ENCODE measurements around the gene ASAP2.

ASAP2 gene

DNA sequence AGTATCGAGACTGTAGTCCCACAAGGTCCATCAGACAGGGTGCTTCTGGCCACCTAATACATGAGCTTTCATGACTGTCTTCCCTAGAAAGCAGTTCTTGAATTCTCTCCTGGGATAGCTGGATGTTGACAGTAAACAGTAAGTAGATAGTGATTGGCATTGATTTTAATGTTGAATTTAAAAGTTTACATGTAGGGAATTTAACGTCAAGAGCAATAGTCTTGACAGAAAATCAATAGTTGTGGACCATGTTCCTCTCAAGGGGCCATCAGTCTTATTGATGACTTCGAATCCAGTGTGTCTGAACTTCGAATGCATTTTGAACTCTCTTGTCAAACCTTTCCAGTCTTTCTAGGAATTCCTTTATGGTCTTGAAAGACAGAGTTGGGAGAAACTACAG lies 152.9 kb downstream of the ASAP2 start:
- no peak for DNase-seq

DNA sequence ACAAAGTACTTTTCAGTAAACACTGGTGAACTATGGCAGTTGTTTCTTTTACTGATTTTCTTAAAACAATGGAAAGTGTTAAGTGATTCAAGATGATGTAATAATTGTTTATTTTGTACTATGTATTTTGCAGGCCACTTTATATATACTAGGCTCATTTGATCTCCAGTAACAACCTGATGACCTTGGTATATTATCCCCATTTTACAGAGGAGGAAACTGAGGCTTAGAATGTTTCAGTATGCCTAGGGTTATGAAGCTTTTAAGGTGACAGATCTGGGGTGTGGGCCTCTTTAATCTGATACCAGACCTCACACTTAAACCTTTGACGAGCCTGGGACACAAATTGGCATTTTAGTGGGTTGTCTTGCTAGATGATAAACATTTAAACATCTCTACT lies 153.5 kb downstream of the ASAP2 start:
- no peak for DNase-seq

DNA sequence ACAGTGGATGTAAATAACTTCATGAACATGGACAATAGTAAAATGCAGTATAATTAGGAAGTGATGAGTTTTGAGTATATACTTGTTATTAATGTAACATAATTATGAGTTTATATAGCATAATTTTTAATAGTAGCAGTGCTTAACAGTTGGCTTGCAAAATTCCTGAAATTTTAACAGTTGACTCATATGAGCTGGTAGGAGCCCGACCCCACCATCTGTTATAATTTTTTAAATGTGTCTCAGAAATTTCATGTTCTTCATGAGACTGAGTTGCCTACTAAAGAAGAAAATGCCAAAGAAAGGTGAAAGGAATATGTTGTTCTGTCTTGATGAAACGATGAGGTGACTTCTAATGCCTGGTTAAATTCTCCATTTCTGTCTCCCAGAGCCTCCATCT lies 154.1 kb downstream of the ASAP2 start:
- no peak for DNase-seq

DNA sequence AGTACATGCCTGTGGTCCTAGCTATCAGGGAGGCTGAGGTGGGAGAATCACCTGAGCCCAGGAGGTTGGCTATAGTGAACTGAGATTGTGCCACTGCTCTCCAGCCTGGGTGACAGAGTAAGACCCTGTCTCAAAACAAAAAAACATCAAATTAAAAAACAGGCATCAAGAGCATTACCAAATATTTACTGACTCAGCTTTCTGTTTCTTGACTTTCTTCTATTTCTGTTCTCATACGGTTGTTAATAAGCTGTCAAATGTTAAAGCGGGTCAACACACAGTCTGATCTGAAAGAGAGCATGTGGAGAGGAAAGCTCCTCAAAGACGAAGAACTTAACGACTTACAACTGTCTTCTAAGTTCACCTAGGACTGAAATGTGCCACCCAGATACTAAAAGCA lies 157.8 kb downstream of the ASAP2 start:
- DNase-seq: no peak

DNA sequence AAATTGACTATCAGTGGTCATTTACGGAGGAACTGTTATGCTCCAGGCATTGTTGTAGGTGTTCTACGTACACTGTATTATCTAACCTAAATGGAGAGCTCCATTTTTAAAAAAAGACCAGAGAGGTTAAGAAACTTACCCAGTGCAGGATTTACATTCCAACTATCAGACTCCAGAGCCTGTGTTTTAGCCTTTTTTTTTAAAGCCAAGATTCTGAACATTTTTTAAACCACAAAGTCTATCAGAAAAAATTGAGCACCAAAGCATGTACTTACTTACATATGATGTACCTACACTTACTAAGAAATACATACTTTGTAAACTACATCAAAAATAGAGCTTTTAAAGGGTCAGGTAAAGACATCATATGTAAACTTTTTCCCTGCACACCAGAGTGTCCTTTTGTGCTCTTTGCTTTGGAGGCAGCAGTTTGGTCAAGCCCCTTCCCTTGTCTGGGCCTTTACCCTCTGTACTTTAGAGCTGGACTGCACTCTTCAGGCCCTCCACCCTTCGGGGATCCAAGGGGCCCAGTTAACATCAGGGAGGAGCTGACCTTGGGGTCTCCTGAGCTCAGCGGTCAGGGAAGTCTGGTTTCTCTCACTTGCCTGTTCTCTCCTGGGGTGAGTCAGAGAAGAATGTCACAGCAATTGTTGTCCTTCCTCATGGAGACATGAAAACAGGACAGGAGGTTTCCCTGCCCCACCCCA lies 158.3 kb downstream of the ASAP2 start:
- no peak for DNase-seq

DNA sequence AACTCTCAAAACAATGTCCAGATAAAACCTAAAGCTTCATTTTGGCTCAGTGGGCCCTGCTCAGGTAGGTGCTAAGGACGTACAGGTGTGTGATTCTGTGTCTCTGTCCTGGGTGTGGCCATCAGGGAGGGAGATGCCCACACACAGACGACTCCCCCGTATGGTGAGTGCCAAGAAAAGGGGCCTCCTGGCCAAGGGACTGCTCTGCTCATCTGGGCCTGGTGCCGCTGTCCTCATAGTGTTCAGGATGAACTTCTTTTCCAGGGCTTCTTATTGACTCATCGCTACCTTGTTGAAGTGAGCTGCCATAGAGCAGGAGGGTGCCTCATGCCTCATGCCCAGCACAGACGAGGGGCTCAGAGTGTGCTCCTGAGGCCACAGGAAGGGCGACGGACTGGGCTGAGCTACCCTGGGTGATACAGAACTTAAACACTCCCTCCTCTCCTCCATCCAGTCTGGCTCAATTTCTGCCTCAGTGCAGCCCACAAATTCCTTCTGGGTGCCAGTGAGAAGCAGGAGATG lies 158.9 kb downstream of the ASAP2 start:
- DNase-seq: no peak

DNA sequence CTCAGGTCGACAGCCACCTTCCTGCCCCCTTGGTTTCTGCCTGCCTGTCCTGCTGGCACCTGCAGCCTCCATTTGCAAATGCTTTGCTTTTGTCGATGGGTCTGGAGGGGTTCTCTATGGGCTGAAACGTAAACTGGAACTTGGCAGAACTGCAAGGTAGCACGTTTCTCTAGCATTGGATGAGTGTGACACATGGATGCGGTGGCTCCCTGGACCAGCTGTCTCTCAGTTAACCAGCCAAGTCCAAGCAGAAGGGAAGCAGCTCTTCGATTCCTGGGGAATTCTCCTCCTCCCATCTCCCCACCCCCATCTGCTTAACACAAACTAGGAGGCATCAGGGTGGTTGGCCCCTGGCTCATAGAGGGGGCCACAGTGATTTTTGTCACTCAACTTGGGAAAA lies 159.4 kb downstream of the ASAP2 start:
- no peak for DNase-seq

DNA sequence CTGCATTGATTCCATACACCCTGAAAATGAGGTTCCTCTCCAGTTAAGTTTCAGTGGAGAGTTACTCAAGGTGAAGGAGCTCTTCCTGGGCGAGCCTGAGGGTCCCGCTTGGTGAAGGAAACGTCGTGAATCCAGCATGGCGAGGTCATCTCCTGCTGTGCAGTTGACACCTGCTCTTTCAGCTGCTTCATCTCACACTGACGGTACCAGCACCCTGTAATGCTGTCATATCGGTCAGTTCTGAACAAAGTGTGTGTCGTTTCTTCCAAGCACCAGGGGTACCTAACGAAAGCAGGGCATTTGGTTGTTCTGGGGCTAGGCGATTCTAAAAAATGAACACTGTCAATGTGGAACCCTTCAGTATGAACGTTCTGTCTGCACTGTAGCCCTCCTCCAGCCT lies 164.1 kb downstream of the ASAP2 start:
- DNase-seq: peak; percentile 47

DNA sequence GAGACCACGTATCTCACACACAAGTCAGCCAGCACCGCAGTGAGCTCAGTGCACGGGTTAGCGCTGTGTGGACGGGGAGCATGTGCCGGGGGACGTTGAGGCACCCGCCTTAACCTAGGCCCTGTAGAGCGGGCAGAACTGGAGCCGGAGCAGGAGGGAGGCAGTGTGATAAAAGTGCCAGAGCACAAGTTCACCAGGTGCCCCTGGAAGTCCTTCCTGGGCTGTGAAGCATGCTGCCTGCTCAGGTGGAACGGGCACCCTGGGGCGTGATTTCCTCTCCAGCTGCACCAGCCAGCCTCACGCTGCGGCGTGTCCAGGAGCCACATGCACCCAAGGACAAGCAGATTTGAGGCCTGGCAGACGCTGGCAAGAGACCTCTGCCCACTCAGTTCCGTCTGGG lies 166.4 kb downstream of the ASAP2 start:
- DNase-seq: no peak

DNA sequence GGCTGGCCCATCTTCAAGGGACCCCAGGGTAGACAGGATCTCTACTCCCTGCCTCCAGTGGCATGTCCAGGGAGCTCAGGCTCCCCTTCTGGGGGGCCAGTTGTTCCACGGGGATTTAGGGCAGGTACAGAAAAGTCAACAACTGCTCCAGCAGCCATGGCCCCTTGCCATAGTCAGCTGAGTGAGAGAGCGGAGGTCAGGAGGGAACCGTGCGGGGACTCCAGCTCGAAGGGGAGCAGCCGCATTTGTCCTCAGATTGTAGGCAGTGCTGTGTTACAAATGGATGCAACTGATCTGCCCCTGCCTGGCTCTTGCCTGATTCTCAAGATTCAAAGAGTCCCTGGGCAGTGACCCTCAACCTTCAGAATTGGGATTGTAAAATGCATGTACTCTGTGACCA lies 166.9 kb downstream of the ASAP2 start:
- DNase-seq: no peak

DNA sequence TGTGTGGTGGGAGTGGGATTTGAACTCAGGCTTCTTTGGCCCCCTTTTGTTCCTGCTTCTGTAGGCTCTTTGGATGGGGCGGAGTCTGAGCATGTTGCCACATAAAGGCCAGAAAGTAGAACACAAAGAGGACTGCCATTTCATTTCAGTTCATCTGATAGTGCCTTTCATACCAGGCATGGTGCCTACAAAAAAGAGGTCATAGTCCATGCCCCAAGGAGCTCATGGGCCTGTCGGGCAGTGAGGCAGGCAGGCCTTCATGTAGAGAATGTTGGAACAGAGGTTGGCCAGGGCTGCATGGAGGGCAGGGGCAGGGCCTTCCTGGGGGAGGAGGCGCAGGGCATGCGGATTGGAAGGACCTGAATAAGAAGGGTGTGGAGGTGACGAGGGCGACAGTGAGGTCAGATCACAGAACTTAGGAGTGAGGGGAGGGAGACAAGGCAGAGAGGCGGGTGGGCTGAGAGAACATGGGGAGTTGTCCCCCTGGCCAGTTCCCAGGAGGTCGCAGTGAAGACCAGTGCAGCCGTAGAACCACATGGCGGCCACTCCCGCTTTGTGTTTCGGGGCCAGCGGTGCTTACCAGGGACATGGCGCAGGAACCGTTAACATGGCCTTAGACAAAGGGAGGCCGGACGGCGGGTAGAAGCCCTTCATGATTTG lies 167.6 kb downstream of the ASAP2 start:
- no peak for DNase-seq

DNA sequence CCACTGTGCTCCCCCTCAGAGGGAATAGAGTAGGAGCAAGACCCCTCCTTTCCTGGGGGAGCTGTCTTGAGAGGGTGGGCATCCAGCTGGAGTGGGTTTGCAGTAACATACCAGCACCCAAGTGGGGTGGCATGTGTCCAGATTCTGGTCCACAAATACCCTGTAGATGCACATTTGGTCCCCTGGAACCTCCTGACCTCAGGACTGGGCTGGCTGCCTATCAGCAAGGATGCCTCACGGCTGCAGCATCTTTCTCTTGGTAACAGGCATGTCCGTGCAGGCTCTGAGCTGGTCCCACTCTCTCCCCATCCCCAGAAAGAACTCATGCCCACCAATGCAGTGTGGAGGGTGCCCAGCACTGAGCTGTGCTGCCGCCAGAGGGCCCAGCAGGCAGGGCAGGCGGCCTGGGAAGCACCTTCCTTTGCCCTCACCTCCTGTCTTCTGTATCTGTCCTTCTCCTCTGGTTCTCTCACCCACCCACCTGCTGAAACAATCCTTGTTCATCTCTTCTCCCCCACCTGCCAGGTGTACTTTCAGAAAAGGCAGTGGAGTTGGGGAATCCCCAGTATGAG lies 169.3 kb downstream of the ASAP2 start:
- no peak for DNase-seq

DNA sequence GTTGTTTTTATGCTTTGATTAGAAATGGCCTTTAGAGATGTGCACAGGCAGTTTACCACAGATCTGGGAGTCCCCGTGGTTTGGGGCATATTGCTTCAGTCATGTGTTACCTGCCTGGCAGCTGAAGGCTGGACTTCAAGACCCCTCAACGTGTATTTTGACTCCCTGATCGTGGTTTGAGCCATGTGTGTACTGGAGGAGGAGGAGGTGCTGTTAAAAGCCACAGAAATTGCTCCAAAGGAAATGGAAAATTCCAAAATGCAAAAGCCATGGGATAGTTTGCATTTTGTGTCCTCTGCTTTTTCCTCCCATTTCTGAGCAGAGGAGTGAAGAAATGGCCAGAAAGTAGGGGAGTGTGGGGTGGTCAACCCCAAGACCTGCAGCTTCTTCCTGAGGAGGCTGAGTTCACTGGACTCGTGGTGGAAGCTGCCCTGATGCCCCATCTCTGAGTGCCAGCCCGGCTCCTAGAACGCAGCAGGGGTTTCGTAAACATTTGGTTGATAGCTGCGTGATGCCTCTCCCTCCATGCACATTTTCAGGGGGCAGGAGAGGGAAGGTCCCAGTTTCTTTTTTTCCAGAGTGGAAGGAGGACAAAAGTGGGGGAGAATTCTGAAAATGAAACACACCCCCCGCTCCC lies 171.0 kb downstream of the ASAP2 start:
- no peak for DNase-seq

DNA sequence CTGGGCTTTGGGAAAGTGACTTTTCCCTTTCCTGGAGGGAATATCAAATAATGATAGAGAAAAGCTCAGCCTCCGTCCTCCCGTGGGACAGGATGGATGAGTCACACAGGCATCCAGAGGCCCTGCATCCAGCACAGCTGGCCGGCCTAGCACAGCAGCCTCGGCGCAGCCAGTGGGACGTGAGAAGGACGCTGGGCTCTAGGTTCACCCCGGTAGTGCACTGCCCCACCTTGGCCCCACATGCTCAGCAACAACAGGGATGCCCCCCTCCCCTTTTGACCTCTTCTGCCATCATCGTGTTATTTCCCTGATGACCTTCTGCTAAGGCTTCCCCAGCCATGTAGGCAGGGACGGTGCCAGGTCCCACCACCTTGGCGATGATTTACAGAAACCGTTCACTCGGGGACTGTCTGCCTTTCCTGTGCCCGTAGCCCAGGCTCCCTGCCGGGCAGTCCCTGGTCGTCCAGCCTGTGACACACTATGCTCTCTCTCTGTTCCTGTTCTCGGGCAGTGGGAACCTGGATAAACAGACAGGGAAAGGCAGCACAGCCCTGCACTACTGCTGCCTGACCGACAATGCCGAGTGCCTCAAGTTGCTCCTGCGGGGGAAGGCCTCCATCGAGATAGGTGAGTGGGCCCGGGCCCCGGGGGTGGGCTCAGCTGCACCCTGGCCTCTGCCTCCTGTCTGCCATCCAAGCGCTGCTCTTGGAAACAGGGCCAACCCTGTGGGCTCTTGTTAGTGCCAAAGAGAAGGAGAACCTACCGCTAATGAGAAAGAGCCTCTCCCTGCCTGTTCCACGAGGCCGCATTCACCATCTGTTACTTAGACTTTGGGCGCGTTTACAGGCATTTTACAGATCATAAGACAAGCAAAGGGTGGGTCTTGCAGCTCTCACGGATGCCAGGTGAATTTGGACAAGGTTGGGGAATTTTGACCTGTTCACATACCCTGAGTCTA lies 172.1 kb downstream of the ASAP2 start:
- no peak for DNase-seq

DNA sequence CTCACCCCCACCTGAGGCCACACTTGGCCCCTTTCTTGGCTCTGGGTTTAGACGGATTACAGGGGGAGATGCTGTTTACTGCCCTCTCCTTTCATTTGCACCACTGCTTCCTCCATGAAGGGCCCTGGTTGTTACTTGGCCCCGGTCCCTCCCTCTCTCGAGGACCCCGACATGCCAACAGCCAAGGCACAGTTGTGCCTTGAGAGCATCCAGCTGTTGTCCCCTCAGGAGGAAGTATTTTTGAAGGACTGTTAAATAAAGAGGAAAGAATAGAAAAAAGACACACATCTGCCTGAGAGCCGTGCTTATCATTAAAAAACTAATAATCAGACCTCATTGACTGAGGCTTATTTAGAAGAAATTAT lies 172.8 kb downstream of the ASAP2 start:
- DNase-seq: no peak

DNA sequence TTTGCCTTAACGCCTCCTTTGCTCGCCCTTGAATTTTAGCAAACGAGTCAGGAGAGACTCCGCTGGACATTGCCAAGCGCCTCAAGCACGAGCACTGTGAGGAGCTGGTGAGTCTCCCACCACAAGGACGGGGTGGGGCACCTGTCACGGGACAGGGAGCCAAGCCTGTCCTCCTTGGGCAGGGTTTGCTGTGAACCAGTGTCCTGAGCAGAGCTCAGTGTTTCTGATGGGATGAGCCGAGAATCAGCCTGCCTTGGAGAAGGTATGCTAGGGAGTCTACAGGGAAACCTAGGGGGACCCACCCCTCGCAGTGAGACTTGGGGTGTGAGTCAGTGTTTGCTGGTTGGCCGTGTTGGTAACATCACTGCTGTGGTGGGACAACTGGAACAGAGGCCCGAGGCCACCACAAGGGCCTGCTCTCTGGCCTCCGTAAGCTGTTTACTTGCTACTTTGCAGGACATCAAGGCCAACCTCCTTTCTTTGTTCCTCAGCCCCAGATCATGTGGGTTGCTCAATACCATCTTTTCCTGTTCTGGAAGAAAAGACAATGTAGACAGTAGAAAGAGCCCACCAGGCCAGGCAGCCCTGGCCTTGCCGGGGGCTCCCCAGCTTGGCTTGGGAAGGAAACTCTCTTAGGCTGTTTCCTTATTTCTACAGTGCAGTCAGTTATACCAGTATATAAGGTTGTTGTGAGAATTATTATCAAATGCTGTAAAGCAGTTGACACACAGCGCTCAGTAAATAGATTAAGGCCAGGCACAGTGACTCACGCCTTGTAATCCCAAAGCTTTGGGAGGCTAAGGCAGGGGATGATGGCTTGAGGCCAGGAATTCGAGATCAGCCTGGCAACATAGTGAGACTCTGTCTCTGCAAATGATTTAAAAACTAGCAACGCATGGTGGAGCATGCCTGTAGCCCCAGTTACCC lies 174.4 kb downstream of the ASAP2 start:
- no peak for DNase-seq

DNA sequence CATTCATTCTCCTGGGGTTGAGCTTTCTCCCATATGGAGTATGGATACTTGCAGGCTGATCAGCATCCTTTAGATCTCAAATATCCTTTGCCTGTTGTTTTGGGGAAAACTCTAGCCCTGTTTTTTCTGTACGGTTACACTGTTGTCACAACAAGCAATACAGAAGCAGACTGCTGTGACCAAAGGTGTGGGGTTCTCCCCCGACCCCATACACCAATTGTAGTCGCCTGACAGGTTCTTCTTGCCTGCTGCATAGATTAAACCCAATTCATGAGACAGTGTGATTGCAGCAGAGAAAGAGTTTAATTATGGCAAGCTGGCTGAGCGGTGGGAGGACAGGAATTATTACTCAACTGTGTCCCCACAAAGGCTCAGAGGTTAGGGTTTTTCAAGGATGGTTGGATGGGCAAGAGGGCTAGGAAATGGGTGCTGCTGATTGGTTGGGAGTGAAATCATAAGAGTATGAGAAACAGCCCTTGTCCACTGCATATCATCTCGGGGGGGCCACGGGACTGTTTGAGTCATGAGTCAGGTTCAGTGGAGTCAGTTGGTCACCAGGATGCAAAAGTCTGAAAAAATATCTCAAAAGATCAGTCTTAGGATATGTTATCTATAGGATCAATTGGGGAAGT lies 176.1 kb downstream of the ASAP2 start:
- DNase-seq: no peak

DNA sequence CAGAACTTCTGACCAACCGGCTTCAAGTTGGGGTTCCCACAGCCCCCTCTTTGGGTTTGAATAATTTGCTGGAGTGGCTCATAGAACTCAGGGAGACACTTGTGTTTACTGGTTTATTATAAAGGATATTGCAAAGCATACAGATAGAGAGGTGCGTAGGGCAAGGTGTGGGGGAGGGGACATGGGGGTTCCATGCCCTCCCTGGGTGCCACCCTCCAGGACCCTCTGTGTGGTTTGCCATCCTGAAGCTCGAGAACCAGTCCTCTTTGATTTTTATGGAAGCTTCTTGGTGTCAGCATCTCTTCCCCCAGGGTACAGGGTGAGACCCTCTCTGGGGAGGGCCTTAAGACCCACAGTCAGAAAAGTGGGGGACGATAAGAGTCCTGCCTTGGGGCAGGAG lies 177.9 kb downstream of the ASAP2 start:
- DNase-seq: no peak

DNA sequence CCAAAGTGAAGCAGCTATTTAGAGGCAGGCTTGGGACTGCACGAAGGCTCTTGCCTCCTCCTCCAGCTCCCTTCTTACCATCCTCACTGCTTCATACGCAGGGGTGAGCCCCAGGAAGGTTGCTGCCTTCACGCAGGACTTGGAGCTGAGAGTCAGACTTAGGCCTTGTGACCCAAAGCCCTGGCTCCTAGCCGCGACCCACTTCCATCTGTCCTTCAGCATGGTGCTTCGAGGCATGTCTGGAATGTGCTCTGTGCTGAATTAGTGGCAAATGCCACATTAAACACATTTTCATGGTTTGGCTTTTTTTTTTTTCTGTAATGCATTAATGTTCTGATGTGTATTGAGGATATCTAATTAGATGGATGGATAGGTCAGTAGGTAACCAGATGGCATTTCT lies 179.2 kb downstream of the ASAP2 start:
- no peak for DNase-seq

DNA sequence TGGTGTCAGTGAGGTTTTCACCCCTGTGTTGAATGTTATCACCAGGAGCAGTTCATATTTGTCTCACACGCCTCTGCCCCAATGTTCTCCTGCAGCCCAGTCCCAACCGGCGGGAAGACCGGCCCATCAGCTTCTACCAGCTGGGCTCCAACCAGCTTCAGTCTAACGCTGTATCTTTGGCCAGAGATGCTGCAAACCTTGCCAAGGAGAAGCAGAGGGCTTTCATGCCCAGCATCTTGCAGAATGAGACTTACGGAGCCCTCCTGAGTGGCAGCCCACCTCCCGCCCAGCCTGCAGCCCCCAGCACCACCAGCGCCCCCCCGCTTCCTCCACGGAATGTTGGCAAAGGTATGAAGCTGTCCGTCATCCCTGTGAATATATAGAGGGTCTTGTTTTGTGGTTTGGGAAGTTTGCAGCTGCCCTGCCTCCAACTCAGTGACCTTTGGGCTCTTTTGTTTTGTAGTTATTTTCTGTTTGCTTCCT lies 181.6 kb downstream of the ASAP2 start:
- DNase-seq: no peak

Data from activated CD4-positive, alpha-beta T cell treated with anti-CD3 and anti-CD28 coated beads for 48 hours (primary cell).